Measurements from ENCODE around the gene GPR146.

- TF ChIP-seq, protein P1, sequence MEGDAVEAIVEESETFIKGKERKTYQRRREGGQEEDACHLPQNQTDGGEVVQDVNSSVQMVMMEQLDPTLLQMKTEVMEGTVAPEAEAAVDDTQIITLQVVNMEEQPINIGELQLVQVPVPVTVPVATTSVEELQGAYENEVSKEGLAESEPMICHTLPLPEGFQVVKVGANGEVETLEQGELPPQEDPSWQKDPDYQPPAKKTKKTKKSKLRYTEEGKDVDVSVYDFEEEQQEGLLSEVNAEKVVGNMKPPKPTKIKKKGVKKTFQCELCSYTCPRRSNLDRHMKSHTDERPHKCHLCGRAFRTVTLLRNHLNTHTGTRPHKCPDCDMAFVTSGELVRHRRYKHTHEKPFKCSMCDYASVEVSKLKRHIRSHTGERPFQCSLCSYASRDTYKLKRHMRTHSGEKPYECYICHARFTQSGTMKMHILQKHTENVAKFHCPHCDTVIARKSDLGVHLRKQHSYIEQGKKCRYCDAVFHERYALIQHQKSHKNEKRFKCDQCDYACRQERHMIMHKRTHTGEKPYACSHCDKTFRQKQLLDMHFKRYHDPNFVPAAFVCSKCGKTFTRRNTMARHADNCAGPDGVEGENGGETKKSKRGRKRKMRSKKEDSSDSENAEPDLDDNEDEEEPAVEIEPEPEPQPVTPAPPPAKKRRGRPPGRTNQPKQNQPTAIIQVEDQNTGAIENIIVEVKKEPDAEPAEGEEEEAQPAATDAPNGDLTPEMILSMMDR (IDR thresholded peaks at IDR 0.05): no peak
- no peak for TF ChIP-seq EZH2 (IDR thresholded peaks at IDR 0.05)
These were observed 37.0 kb downstream of the GPR146 start for GRCh38 chr7:1081336-1081735.

All from neural progenitor cell (in vitro differentiated cells).